Stimulated activated CD4-positive, alpha-beta T cell treated with anti-CD3 and anti-CD28 coated beads, TNF-alpha, amount 100 ng/mL, for 1 hour (primary cell): Measurements from ENCODE around the gene APOBEC3C.
"Not testable (repeated sequence)": the region's sequence is repeated elsewhere in the genome, so short reads cannot be mapped to it uniquely, and the experiment has no call there.

Experiments
- DNase-seq, 3 donors: peaks; one replicate each; pipeline ENCODE4 v3.0.0-alpha.2; 2020; ENCODE audit warnings: low read depth in 3 of 3, low spot score in 1 of 3

Gene APOBEC3C

DNA sequence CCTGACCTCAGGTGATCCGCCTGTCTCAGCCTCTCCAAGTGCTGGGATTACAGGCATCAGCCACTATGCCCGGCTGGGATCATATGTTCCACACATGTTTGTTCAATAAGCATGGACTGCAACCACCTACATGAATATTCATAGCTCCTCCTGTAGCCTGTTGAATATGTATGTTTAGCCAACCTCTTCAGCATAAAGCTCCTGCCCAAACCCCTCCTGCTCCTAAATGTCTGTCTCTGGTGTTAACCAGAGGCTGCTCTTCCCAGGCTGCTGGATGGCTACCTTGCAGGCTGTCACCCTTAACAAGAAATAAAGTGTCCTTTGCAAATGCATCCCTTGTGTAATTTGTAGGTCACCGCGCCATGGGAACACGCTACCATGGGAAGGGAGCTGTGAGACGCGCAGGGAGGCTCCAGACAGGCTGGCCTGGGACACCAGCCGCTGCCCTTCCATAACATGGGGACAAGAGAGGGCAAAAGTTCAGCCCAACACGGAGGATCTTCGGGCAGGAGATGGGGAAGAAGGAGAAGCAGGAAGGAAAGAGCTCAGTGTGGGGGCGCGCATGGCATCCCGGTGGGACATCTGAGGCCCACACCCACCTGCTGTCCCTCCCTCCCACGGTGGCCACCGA, 6.1 kb downstream of the APOBEC3C start:
- not testable (repeated sequence) for DNase-seq

DNA sequence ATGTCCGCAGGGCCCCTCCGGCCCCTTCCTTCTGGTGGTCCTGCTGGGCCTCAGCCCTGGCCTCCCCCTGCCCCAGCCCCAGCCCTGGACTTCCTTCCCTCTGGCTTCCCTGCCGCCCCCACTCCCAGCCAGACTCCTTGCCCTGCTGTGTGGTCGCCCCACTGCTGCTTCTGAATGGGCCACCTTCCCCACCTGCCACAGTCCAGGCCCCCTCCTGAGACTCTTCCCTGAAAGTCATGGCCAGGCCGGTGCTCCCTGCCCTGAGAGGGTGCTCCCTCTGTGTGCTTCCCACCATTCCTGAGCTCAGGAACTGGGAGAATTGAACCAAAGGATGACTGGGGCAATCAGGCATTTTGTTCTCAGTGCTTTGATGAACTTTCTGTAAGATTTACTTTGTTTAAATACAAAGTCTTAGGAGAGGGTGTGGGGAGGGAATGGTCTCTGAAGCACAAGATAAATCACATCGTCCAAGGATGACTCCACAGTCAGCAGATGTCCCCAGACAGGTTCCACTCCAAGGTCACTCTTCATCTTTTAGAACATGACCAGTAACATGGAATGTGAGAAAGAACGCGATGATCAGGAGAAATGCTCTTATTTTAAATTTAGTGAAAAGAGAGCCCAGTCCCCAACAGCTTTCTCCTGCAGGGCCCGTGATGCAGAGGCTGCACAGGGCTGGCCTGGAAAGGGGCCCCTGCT, 7.6 kb downstream of the APOBEC3C start:
- DNase-seq: no peak

DNA sequence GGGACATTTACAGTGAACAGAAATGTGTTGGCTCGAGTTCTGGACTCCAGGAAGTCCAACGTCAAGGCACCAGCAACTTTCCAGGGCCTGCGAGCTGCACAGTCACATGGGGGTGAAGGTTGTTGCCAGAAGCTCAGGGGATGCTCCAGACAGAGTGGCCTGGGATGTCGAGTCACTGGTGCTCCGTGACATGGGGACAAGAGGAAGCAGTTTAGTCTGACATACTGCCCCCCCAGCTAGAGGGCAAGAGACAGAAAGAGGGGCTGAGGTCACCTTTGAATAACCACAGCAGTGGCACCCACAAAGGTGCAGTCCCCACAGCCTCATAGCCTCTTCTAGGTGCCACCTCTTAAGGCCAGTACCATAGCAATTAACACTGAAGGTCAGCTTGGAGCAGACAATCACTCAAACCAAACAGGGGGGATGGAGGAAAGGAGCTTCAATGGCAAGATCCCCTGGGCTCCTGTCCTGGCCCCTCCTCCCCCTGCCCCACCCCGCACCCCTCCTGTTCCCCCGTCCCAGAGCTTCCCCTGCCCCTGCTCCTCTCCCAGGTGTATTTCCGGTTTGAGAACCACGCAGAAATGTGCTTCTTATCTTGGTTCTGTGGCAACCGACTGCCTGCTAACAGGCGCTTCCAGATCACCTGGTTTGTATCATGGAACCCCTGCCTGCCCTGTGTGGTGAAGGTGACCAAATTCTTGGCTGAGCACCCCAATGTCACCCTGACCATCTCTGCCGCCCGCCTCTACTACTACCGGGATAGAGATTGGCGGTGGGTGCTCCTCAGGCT, 10.7 kb downstream of the APOBEC3C start:
- no peak for DNase-seq

DNA sequence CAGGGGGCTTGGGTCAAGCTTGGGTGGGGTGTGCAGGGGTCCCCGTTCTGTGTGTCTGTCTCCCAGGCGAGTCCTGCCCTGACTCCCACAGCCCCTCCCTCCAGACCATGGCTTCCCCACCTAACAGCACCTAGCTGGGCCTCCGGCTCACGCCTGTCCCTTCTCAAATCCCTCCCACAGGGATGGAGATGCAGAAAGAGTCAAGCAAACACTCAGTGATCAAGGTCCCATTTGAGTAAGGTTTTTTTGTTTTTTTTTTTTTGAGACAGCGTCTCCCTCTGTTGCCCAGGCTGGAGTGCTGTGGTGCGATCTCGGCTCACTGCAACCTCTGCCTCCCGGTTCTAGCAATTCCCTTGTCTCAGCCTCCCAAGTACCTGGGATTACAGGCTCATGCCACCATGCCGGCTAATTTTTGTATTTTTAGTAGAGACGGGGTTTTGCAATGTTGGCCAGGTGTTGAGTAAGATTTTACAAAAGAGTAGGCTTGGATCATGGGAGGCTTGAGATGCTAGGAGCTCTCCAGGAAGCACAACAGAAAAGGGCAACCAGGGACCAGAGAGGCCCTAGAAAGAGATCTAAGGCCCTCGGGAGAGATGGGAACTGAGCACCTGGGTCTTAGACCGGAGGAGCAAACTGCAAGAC, 12.6 kb downstream of the APOBEC3C start:
- DNase-seq: no peak

DNA sequence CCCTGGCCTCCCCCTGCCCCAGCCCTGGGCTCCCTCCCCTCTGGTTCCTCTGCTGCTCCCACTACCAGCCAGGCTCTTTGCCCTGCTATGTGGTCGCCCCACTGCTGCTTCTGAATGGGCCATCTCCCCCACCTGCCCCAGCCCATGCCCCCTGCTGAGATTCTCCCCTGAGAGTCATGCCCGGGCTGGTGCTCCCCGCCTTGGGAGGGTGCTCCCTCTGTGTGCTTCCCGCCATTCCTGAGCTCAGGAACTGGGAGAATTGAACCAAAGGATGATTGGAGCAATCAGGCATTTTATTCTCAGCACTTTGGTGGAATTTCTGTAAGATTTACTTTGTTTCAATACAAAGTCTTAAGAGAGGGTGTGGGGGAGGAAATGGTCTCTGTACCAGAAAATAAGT, 13.7 kb downstream of the APOBEC3C start:
- DNase-seq: no peak

DNA sequence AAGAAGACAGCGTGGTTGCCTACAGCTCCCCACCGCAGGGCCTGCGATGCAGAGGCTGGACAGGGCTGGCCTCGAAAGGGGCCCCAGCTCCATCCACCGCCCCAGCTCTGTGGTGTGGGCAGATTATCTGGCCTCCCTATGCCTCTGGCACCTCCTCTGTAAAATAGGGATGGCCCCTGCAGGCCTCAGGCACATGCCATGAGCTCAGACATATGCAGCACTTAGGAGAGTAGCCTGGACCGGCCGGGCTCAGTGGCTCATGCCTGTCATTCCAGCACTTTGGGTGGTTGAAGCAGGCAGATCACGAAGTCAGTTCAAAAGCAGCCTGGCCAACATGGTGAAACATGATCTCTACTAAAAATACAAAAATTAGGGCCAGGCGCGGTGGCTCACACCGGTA, 14.2 kb downstream of the APOBEC3C start:
- no peak for DNase-seq

DNA sequence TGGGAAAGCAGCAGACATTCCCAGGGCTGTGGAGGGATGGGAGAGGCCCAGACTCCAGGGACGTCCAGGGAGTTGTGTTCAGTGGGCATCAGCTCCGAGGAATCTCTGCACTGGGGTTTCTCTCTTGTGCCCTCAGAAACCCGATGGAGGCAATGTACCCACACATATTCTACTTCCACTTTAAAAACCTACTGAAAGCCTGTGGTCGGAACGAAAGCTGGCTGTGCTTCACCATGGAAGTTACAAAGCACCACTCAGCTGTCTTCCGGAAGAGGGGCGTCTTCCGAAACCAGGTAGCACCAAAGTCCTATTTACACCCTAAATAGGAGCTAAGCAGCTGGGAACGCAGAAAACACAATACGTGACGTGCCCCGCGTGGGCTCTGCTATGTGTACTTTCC, 15.2 kb downstream of the APOBEC3C start:
- DNase-seq: no peak

DNA sequence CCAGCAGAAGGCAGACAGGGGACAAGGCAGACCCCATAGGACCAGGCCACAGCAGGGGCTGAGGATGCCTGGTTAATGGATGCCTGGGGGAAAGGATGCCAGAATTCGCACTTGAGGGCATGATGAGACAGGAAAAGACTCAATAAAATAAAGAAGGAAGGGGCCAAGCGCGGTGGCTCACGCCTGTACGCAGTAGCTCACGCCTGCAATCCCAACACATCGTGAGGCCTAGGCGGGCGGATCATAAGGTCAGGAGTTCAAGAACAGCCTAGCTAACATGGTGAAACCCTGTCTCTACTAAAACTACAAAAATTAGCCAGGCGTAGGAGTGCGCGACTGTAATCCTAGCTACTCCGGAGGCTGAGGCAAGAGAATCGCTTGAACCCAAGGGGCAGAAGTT, 16.6 kb downstream of the APOBEC3C start:
- DNase-seq: no peak

DNA sequence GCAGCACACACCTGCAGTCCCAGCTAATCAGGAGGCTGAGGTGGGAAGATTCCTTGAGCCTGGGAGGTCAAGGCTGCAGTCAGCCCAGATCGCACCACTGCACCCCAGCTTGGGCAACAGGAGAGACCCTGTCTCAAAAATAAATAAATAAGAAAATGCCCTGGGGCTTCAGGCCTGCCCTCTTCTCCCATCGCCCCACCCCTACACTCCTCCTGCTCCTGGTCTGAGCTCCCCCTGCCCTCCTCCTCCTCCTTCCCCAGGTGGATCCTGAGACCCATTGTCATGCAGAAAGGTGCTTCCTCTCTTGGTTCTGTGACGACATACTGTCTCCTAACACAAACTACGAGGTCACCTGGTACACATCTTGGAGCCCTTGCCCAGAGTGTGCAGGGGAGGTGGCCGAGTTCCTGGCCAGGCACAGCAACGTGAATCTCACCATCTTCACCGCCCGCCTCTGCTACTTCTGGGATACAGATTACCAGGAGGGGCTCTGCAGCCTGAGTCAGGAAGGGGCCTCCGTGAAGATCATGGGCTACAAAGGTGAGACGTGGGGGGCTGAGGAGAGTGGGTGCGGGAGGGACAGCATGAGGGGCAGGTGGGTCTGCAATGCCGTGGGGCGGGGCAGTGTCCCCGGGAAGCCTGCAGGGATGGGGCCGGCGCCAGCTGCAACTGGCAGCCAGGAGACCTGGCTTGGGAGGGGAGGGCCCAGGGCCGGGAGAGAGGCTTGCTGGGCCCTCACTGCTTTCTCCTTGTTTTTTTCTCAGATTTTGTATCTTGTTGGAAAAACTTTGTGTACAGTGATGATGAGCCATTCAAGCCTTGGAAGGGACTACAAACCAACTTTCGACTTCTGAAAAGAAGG, 17.6 kb downstream of the APOBEC3C start:
- DNase-seq: not testable (repeated sequence)

DNA sequence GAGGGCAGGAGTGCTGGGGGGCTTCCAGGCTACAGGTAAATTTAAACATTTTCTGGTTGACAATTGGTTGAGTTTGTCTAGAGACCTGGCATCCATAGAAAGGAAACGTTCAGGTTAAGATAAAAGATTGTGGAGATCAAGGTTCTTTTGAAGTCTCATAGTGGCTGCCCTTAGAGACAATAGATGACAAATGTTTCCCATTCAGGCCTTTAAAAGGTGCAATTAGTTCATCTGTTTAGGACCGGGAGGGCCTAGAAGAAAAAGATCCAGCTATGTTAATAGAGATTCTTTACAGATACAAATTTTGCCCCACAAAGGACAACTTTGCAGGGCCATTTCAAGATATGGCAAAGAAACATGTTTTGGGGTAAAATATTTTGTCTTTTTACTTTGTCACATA, 23.0 kb downstream of the APOBEC3C start:
- not testable (repeated sequence) for DNase-seq

DNA sequence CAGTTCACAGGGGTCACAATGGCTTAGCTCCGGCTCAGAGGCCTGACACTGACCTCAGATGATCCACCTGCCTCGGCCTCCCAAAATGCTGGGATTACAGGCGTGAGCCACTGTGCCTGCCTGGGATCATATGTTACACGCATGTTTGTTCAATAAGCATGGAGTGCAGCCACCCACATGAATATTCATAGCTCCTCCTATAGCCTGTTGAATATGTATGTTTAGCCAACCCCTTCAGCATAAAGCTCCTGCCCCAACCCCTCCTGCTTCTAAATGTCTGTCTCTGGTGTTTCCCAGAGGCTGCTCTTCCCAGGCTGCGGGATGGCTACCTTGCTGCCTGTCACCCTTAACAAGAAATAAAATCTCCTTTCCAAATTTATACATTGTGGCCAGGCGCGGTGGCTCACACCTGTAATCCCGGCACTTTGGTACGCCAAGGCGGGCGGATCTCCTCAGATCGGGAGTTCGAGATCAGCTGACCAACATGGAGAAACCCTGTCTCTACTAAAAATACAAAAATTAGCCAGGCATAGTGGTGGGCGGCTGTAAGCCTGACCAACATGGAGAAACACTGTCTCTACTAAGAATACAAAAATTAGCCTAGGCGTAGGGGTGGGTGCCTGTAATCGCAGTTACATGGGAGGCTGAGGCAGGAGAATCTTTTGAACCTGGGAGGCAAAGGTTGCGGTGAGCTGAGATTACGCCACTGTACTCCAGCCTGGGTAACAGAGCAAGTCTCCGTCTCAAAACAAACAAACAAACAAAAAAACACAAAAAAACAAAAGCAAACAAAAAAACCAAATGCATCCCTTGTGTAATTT, 25.5 kb downstream of the APOBEC3C start:
- no peak for DNase-seq

DNA sequence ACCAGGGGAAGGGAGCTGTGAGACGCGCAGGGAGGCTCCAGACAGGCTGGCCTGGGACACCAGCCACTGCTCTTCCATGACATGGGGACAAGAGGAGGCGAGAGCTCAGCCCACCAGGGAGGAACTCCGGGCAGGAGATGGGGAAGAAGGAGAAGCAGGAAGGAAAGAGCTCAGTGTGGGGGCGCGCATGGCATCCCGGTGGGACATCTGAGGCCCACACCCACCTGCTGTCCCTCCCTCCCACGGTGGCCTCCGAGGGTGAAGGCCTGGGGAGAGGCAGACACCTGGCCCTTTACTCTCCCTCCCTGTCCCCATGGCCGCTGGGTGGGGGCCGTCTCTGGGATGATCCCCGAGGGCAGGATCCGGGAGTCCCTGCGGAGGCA, 26.1 kb downstream of the APOBEC3C start:
- not testable (repeated sequence) for DNase-seq

DNA sequence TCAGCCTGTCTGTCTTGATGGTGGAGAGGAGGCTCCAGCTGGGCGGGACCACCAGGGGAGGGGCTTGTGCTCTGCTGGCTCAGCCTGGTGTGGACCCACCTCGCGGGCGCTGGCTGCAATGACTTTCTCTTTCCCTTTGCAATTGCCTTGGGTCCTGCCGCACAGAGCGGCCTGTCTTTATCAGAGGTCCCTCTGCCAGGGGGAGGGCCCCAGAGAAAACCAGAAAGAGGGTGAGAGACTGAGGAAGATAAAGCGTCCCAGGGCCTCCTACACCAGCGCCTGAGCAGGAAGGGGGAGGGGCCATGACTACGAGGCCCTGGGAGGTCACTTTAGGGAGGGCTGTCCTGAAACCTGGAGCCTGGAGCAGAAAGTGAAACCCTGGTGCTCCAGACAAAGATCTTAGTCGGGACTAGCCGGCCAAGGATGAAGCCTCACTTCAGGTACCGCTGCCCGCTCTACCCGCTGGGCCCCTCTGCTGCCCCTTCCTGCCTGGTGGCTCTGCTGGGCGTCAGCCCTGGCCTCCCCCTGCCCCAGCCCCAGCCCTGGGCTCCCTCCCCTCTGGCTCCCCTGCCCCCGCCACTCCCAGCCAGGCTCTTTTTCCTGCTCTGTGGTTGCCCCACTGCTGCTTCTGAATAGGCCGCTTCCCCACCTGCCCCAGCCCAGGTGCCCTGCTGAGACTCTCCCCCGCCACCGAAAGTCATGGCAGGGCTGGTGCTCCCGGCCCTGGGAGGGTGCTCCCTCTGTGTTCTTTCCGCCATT, 26.7 kb downstream of the APOBEC3C start, which contains the start of gene APOBEC3F:
APOBEC3F (plus strand) TSS at position 327 of the 759 bp plus-strand sequence; CDS start at position 424, 97 bp downstream.
- peak in 2 of 3 donors; percentile 34 to 44 for DNase-seq

DNA sequence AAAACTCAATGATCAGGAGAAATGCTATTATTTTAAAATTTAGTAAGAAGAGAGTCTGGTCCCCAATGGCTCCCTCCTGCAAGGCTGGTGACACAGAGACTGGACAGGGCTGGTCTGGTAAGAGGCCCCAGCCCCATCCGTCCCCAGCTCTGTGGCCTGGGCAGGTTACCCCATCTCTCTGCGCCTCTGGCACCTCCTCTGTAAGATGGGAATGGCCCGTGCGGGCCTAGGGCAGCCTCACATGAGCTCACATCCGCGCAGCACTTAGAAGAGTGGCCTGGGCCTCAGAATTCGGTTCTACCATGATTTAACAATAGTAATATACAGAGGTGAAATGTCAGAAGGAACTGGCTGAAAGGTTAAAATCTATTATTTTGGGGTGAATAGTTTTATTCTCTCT, 27.9 kb downstream of the APOBEC3C start:
- no peak for DNase-seq

DNA sequence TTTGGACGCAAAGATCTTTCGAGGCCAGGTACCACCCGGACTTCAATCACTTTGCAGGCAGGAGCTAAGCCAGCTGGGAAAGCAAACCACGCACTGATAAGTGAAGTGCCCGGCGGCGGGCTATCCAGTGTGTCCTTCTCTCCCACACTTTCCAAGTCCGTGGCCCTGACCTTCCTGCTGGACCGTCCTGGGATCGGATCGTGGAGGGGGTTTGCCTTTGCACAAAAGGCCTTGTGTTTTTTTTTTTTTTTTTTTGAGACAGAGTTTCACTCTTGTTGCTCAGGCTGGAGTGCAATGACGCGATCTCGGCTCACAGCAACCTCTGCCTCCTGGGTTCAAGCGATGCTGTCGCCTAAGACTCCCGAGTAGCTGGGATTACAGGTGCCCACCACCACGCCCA, 29.0 kb downstream of the APOBEC3C start:
- DNase-seq: not testable (repeated sequence)

DNA sequence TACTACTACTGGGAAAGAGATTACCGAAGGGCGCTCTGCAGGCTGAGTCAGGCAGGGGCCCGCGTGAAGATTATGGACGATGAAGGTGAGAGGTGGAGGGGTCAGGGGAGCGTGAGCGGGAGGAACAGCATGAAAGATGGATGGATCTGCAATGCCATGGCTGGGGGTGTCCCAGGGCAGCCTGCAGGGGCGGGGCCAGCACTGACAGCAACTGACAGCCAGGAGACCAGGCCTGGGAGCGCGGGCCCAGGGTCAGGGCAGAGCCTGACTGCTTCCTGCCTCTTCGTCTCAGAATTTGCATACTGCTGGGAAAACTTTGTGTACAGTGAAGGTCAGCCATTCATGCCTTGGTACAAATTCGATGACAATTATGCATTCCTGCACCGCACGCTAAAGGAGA, 31.1 kb downstream of the APOBEC3C start:
- not testable (repeated sequence) for DNase-seq

DNA sequence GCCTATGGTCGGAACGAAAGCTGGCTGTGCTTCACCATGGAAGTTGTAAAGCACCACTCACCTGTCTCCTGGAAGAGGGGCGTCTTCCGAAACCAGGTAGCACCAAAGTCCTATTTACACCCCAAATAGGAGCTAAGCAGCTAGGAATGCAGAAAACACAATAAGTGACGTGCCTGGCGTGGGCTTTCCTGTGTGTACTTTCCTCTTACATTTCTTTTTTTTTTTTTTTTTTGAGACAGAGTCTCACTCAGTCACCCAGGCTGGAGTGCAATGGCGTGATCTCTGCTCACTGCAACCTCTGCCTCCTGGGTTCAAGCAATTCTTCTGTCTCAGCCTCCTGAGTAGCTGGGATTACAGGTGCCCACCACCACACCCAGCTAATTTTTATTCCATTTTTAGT, 35.4 kb downstream of the APOBEC3C start:
- not testable (repeated sequence) for DNase-seq

DNA sequence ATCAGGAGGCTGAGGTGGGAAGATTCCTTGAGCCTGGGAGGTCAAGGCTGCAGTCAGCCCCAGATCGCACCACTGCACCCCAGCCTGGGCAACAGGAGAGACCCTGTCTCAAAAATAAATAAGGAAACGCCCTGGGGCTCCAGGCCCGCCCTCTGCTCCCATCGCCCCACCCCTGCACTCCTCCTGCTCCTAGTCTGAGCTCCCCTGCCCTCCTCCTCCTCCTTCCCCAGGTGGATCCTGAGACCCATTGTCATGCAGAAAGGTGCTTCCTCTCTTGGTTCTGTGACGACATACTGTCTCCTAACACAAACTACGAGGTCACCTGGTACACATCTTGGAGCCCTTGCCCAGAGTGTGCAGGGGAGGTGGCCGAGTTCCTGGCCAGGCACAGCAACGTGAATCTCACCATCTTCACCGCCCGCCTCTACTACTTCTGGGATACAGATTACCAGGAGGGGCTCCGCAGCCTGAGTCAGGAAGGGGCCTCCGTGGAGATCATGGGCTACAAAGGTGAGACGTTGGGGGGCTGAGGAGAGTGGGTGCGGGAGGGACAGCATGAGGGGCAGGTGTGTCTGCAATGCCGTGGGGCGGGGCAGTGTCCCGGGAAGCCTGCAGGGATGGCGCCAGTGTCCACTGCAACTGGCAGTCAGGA, 37.9 kb downstream of the APOBEC3C start:
- not testable (repeated sequence) for DNase-seq
